ENCODE results near the gene KCNQ4.

DNA sequence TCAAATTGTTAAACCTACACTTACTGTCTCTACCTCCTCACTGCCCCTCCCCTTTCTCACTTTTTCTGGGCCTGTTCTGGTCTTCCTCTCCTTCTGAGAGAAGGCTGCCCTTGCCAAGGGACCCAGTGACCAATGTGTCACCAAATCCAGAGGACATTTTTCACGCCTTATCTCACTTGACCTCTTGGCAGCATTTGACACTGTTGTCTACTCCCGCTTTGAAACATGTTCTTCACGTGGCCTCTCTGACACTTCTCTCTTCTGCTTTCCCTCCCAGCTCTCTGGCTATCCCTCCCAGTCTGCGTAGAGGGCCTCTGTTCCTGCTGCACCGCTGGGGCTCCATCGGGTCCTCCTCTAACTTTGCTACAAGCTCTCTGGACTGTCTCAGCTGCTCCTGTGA is 25.3 kb downstream of the KCNQ4 start:
- TF ChIP-seq, protein P1, sequence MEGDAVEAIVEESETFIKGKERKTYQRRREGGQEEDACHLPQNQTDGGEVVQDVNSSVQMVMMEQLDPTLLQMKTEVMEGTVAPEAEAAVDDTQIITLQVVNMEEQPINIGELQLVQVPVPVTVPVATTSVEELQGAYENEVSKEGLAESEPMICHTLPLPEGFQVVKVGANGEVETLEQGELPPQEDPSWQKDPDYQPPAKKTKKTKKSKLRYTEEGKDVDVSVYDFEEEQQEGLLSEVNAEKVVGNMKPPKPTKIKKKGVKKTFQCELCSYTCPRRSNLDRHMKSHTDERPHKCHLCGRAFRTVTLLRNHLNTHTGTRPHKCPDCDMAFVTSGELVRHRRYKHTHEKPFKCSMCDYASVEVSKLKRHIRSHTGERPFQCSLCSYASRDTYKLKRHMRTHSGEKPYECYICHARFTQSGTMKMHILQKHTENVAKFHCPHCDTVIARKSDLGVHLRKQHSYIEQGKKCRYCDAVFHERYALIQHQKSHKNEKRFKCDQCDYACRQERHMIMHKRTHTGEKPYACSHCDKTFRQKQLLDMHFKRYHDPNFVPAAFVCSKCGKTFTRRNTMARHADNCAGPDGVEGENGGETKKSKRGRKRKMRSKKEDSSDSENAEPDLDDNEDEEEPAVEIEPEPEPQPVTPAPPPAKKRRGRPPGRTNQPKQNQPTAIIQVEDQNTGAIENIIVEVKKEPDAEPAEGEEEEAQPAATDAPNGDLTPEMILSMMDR (IDR thresholded peaks at IDR 0.05): no peak
- no peak for TF ChIP-seq EZH2 (IDR thresholded peaks at IDR 0.05)

All from neural progenitor cell (in vitro differentiated cells).